Lung (tissue), 12 donors: ENCODE data around the gene RARG. TPM values are rescaled to one million over a fixed set of nuclear protein-coding genes. Genes with fewer than 3 reads are reported as not detected.

Experiments used
- ATAC-seq: fragments of 200-7000 bp; cut with Tn5 transposase; one replicate; pipeline ENCODE4 v1.9.1; 2020; ENCODE audit warnings: moderate number of reproducible peaks; ENCODE audit not compliant: insufficient read depth, low FRiP score
- DNase-seq, 3 donors: peaks; one replicate each; pipeline ENCODE4 v3.0.0-alpha.2; 2013 to 2017
- H3K27ac ChIP-seq, 2 donors: one replicate each; pipeline ENCODE4 v1.5.1; 2013; ENCODE audit warnings: mild to moderate bottlenecking in 2 of 2, moderate library complexity in 2 of 2, control low read depth in 1 of 2, inconsistent platforms in 1 of 2, low read depth in 1 of 2, low read length in 1 of 2
- H3K27me3 ChIP-seq, 3 donors: one replicate each; pipeline ENCODE4 v1.5.1; 2013; ENCODE audit warnings: low read length in 2 of 3; ENCODE audit not compliant: control insufficient read depth in 3 of 3, insufficient read depth in 3 of 3
- H3K36me3 ChIP-seq, 4 donors: one replicate each; pipeline ENCODE4 v1.5.1; 2013; ENCODE audit warnings: low read length in 4 of 4, mild to moderate bottlenecking in 1 of 4, moderate library complexity in 1 of 4; ENCODE audit not compliant: control insufficient read depth in 4 of 4, insufficient read depth in 4 of 4
- H3K4me1 ChIP-seq, 5 donors: one replicate each; pipeline ENCODE4 v1.5.1; 2013; ENCODE audit warnings: low read length in 5 of 5, mild to moderate bottlenecking in 2 of 5, moderate library complexity in 1 of 5; ENCODE audit not compliant: control insufficient read depth in 5 of 5, insufficient read depth in 5 of 5
- H3K4me3 ChIP-seq: one replicate; pipeline ENCODE4 v1.5.1; 2013; ENCODE audit warnings: mild to moderate bottlenecking, control low read depth, moderate library complexity
- H3K9ac ChIP-seq, 2 donors: one replicate each; pipeline ENCODE4 v1.5.1; 2013; ENCODE audit warnings: low read length in 2 of 2, control low read depth in 1 of 2; ENCODE audit not compliant: insufficient read depth in 1 of 2
- H3K9me3 ChIP-seq, 4 donors: one replicate each; pipeline ENCODE4 v1.5.1; 2013; ENCODE audit warnings: low read length in 3 of 4, mild to moderate bottlenecking in 1 of 4, moderate library complexity in 1 of 4; ENCODE audit not compliant: control insufficient read depth in 4 of 4, insufficient read depth in 3 of 4
- WGBS, 2 donors: extraction: QIAGEN DNeasy Blood & Tissue Kit; methylation state at CpG; one replicate each; pipeline ENCODE4 v1.1.7; 2013; 5-methylcytosine and 5-hydroxymethylcytosine counted together
- polyA plus RNA-seq, 2 donors: library from polyadenylated mRNA; stranded (reverse); fragments of 200-250 nt; gene quantifications; one replicate each; pipeline ENCODE4 v1.2.1, GENCODE V29; 2013
- total RNA-seq, 2 donors: library from RNA; depleted of rRNA in 1 of 2; stranded (reverse); fragments of >200 nt in 1 of 2; gene quantifications; one replicate each; pipeline ENCODE4 v1.2.1, GENCODE V29; 2014 to 2021
- TF ChIP-seq, protein P1 (sequence below): IDR thresholded peaks from 2 replicates; pipeline ENCODE4 v1.5.1; 2012; ENCODE audit warnings: mild to moderate bottlenecking; ENCODE audit errors: control extremely low read depth, extremely low read depth
- donor health status: control.
- donor health status: control.
- donor health status: Bipolar disorder and iron deficiency.
- donor health status: healthy.
- donor health status: DM: yes; HTN: yes; CAD: no.

RARG gene
- total and polyA plus RNA-seq, 4 donors: 12.0 to 29.7 (median 21.0) TPM

DNA sequence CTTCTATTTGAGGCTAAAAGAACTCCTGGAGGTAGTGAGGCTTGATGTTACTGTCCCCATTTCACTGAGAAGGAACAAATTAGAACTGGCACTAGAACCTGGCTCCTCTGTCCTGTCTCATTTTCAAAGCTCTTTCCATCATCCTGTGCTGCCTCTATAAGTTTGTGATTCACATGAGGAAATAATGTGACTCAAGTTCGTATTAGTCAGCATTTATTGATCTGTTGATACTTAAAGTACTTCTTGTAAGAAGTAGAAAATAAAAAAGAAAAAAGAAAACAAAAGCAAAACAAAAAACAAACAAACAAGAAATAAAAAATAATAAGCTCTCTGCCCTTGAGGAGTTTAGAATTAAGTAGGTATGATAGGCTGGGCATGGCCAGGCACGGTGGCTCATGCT is 33.8 kb upstream of the RARG start:
- 87 to 92% methylated on average over 2 of the region's 2 CpGs for WGBS, 2 donors
- TF ChIP-seq, protein P1, sequence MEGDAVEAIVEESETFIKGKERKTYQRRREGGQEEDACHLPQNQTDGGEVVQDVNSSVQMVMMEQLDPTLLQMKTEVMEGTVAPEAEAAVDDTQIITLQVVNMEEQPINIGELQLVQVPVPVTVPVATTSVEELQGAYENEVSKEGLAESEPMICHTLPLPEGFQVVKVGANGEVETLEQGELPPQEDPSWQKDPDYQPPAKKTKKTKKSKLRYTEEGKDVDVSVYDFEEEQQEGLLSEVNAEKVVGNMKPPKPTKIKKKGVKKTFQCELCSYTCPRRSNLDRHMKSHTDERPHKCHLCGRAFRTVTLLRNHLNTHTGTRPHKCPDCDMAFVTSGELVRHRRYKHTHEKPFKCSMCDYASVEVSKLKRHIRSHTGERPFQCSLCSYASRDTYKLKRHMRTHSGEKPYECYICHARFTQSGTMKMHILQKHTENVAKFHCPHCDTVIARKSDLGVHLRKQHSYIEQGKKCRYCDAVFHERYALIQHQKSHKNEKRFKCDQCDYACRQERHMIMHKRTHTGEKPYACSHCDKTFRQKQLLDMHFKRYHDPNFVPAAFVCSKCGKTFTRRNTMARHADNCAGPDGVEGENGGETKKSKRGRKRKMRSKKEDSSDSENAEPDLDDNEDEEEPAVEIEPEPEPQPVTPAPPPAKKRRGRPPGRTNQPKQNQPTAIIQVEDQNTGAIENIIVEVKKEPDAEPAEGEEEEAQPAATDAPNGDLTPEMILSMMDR: no peak
- no peak overlapping the region for H3K27ac ChIP-seq
- peaks cover 0 to 24% (median 3%) of the 10 kb centered on the region in 5 donors for H3K4me1 ChIP-seq
- H3K9me3 ChIP-seq: no peaks in the 10 kb centered on the region
- no peaks in the 10 kb centered on the region for H3K27me3 ChIP-seq
- peaks cover 0 to 3% (median 0%) of the 10 kb centered on the region in 4 donors for H3K36me3 ChIP-seq
- H3K9ac ChIP-seq: no peak overlapping the region
- no peak for DNase-seq
- no peak overlapping the region for H3K4me3 ChIP-seq
- ATAC-seq: no peak

DNA sequence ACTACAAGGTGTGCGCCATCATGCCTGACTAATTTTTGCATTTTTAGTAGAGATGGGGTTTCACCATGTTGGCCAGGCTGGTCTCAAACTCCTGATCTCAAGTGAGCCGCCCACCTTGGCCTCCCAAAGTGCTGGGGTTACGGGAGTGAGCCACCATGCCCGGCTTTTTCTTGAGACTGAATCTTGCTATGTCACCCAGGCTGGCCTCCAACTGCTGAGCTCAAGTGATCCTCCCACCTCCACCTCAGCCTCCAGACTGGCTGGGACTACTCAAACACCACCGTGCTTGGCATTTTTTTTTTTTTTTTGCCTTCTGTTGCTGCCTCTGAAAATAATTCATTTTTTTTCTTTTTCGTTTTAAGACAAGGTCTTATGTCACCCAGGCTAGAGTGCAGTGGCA is 27.9 kb upstream of the RARG start:
- H3K4me3 ChIP-seq: no peak overlapping the region
- WGBS, 2 donors: 84 to 92% methylated on average over 6 of the region's 6 CpGs
- ATAC-seq (no peak), DNase-seq (no peak)
- no peak overlapping the region for H3K27ac ChIP-seq
- no peaks in the 10 kb centered on the region for H3K9me3 ChIP-seq
- H3K4me1 ChIP-seq: peaks cover 0 to 5% (median 0%) of the 10 kb centered on the region in 5 donors
- no peak overlapping the region for H3K9ac ChIP-seq
- H3K36me3 ChIP-seq: peaks cover 0 to 2% (median under 1%) of the 10 kb centered on the region in 4 donors
- no peaks in the 10 kb centered on the region for H3K27me3 ChIP-seq
- TF ChIP-seq, protein P1: no peak

DNA sequence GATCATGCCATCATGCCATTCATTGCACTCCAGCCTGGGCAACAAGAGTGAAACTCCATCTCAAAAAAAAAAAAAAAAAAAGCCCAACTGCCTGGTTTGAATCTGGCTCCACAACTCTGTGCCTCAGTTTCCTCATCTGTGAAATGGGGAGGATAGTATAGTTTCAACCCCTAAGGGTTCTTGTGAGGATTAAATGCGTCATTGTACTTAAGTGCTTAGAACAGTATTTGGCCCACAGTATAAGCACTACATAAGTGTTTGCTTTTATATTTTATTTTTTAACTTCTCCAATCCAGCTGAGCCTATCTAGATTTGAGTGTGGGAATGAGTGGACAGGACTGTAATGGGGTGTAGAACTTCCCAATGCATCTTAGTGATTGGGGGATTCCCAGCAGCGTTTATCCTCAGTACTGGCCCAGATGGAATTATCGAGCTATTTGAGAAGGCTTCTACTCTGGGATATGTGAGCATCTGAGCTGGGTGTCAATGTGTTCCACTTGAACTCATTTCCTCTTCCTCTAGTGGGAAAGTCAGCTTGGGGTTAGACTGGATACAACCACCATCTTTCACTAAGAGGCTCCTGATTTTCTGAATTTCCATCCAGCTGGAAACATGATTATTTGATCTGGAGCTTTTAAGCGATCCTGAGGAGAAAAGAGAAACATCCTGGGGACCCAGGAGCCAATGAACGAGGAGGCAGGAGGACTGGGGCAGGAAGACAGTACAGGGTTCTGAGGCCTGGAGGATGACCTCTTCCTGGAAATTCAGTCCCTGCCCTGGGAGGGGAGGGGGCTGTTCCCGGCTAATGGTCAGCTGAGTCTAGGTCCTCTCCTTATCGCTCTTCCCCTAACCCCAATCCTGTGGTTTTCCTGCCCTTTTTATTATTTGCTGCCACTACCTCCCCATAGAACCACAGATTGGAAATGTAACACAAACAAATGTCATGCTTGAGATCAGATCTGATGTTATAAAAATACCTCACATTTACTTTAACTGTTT is 26.8 kb upstream of the RARG start:
- Histone ChIP-seq H3K36me3 (peaks cover 0 to 9% (median 6%) of the 10 kb centered on the region in 4 donors), H3K27me3 (no peaks in the 10 kb centered on the region), H3K9me3 (no peaks in the 10 kb centered on the region), H3K27ac (peak overlapping the region in 1 of 2 donors; percentile 72), H3K4me1 (peaks cover 0 to 5% (median 0%) of the 10 kb centered on the region in 5 donors), H3K9ac (no peak overlapping the region), H3K4me3 (no peak overlapping the region)
- WGBS, 2 donors: 41 to 48% methylated on average over 7 of the region's 7 CpGs
- peak; percentile 45 for ATAC-seq
- TF ChIP-seq, protein P1: no peak
- peak in 2 of 3 donors; percentile 11 to 41 for DNase-seq
